Measurements from ENCODE around the gene SMYD3. TPM values are rescaled to one million over a fixed set of nuclear protein-coding genes. Genes with fewer than 3 reads are reported as not detected.

SMYD3 gene
- polyA plus RNA-seq, 1 experiment: 39.9 TPM

DNA sequence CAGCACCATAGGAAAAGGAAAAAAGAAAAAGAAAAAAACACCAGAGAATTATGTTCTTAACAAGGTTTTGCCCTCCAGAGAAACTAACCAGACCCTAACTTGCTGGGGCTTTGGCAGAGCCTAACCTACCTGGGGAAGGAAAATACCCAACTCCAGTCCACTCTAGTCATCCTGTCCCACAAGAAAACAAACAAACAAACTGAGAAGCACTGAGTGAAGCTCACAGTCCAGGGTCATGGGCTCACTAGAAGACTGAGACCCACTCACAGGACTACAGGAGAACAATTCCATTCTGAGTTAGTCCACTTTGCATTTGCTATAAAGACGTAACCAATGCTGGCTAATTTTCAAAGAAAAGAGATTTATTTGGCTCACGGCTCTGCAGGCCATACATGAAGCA is 543.4 kb downstream of the SMYD3 start:
- POLR2A ChIA-PET: no interaction called here
- CTCF ChIA-PET: no interaction called here
- Histone ChIP-seq H3K4me3 (ENCODE audit: low read depth, low read length) (no peak overlapping the region), H3K27ac (ENCODE audit: low read depth, low read length) (no peak overlapping the region), H3K9me3 (ENCODE audit: control insufficient read depth, insufficient read depth, low read length) (no peaks in the 10 kb centered on the region), H3K27me3 (ENCODE audit: control insufficient read depth, insufficient read depth, low read length) (no peaks in the 10 kb centered on the region)
- TF ChIP-seq, protein P1, sequence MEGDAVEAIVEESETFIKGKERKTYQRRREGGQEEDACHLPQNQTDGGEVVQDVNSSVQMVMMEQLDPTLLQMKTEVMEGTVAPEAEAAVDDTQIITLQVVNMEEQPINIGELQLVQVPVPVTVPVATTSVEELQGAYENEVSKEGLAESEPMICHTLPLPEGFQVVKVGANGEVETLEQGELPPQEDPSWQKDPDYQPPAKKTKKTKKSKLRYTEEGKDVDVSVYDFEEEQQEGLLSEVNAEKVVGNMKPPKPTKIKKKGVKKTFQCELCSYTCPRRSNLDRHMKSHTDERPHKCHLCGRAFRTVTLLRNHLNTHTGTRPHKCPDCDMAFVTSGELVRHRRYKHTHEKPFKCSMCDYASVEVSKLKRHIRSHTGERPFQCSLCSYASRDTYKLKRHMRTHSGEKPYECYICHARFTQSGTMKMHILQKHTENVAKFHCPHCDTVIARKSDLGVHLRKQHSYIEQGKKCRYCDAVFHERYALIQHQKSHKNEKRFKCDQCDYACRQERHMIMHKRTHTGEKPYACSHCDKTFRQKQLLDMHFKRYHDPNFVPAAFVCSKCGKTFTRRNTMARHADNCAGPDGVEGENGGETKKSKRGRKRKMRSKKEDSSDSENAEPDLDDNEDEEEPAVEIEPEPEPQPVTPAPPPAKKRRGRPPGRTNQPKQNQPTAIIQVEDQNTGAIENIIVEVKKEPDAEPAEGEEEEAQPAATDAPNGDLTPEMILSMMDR (IDR thresholded peaks at IDR 0.05; ENCODE audit: low read depth, low read length): no peak
- DNase-seq (ENCODE audit: low read depth, low spot score): no peak

DNA sequence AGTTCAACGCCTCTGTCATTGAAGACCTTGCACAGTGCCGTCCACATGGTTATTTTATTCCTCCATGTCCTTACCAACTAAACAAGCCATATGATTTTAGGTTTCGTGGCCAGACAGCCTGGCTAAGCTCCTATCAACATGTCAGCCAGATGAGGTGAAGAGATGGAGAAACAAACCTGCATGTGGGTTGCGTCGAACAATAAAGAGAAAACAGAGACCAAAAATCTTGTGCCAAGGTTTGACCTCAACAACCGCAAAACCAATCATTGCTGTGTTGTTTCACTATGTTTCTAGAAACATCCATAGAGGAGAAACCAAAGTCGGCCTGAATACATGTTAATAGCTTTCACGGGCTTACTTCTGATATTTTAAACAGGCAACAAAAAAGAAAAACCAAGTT is 544.6 kb downstream of the SMYD3 start:
- Histone ChIP-seq H3K4me3 (ENCODE audit: low read depth, low read length) (no peak overlapping the region), H3K9me3 (ENCODE audit: control insufficient read depth, insufficient read depth, low read length) (no peaks in the 10 kb centered on the region), H3K27me3 (ENCODE audit: control insufficient read depth, insufficient read depth, low read length) (no peaks in the 10 kb centered on the region), H3K27ac (ENCODE audit: low read depth, low read length) (no peak overlapping the region)
- ChIA-PET POLR2A (interaction anchor here (0.6 kb wide), 1 partner anchor 1297 kb away, joined by 3 read pairs; no protein-coding TSS in a partner anchor), CTCF (no interaction called here)
- TF ChIP-seq, protein P1 (IDR thresholded peaks at IDR 0.05; ENCODE audit: low read depth, low read length): no peak
- no peak for DNase-seq (ENCODE audit: low read depth, low spot score)

DNA sequence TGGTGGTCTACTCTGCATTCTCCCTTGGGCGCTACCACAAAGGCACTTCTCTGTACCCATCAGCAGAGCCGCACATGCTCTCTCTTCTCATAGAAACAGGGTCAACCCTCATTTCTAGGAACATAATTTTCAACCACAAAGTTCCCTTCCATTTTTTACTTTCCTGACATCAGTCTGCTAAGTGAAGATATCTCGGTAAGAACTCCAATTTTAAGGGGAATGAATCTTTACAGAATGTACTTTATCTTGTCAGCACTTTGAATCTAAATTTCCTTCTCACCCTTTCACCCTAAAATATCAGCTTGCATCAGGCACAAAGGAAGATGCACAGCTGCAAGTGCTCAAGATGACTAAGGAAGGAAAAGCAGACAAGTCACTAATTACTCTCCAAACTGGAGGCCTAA is 545.9 kb downstream of the SMYD3 start:
- no peaks in the 10 kb centered on the region for H3K9me3 ChIP-seq (ENCODE audit: control insufficient read depth, insufficient read depth, low read length)
- H3K27me3 ChIP-seq (ENCODE audit: control insufficient read depth, insufficient read depth, low read length): no peaks in the 10 kb centered on the region
- H3K4me3 ChIP-seq (ENCODE audit: low read depth, low read length): no peak overlapping the region
- no peak for DNase-seq (ENCODE audit: low read depth, low spot score)
- ChIA-PET POLR2A (no interaction called here), CTCF (no interaction called here)
- H3K27ac ChIP-seq (ENCODE audit: low read depth, low read length): no peak overlapping the region
- TF ChIP-seq, protein P1 (IDR thresholded peaks at IDR 0.05; ENCODE audit: low read depth, low read length): no peak

DNA sequence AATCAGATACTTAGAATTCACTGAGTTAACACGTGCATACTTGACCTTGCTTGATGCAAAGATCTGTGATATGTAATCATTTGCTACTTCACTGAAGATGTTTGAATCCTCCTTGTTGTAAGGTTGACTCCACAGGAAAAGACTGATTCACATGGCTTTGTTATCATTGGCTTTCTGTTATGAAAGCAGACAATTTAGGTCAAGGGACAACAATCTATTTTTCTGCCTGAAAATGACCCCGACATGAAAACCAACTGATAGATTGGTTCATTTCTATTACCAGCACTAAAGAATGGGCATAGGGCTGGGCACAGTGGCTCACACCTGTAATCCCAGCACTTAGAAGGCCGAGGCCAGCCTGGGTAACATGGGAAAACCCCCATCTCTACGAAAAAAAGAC is 546.9 kb downstream of the SMYD3 start:
- Histone ChIP-seq H3K9me3 (ENCODE audit: control insufficient read depth, insufficient read depth, low read length) (no peaks in the 10 kb centered on the region), H3K27ac (ENCODE audit: low read depth, low read length) (no peak overlapping the region), H3K4me3 (ENCODE audit: low read depth, low read length) (no peak overlapping the region), H3K27me3 (ENCODE audit: control insufficient read depth, insufficient read depth, low read length) (no peaks in the 10 kb centered on the region)
- ChIA-PET POLR2A (no interaction called here), CTCF (no interaction called here)
- no peak for DNase-seq (ENCODE audit: low read depth, low spot score)
- TF ChIP-seq, protein P1 (IDR thresholded peaks at IDR 0.05; ENCODE audit: low read depth, low read length): no peak

DNA sequence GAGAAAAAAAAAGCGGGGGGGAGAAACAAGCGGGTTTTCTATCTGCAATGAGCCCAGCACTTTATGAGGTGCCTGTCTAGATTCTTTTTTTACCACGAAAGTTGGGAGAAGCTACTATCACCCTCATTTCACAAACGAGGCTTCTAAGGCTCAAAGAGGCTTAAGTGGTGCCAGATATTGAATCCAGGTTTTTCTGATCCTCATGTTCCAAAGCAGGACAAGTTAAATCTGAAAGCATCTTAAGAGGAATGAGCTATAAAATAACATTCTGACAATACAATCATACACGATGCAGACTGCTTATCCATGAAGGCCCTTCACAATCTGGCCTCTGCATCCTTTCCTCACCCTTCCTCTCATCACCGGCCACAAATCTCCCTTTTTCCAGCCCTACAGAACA is 549.1 kb downstream of the SMYD3 start:
- ChIA-PET POLR2A (interaction anchor here (1.0 kb wide), 1 partner anchor 11 kb away, joined by 3 read pairs; no protein-coding TSS in a partner anchor), CTCF (no interaction called here)
- TF ChIP-seq, protein P1 (IDR thresholded peaks at IDR 0.05; ENCODE audit: low read depth, low read length): no peak

More for the DNA sequence above, 549.1 kb downstream of the SMYD3 start:
- Histone ChIP-seq H3K27me3 (ENCODE audit: control insufficient read depth, insufficient read depth, low read length) (no peaks in the 10 kb centered on the region), H3K9me3 (ENCODE audit: control insufficient read depth, insufficient read depth, low read length) (no peaks in the 10 kb centered on the region), H3K4me3 (ENCODE audit: low read depth, low read length) (no peak overlapping the region), H3K27ac (ENCODE audit: low read depth, low read length) (no peak overlapping the region)
- DNase-seq (ENCODE audit: low read depth, low spot score): no peak
